ENCODE data around the gene SSPN.
A peak's percentile ranks its signal among the peaks of the same experiment; 100 is the strongest.

Gene SSPN

GRCh38 chr12:26187014-26187798 is 8.2 kb upstream of the SSPN start:
- no peak for DNase-seq

GRCh38 chr12:26188127-26188526 is 7.2 kb upstream of the SSPN start:
- DNase-seq: peak; percentile 76

GRCh38 chr12:26188641-26189040 is 6.7 kb upstream of the SSPN start:
- no peak for DNase-seq

GRCh38 chr12:26192142-26192541 is 3.2 kb upstream of the SSPN start:
- no peak for DNase-seq

GRCh38 chr12:26193539-26193938 is 1.8 kb upstream of the SSPN start:
- DNase-seq: no peak

- DNase-seq: peak; percentile 53
Measured at GRCh38 chr12:26195641-26196420, 458 bp downstream of the SSPN start.

- peak; percentile 34 for DNase-seq
Measured at GRCh38 chr12:26196421-26196716, 996 bp downstream of the SSPN start.

- DNase-seq: no peak
Measured at GRCh38 chr12:26197832-26198231, 2.5 kb downstream of the SSPN start.

- peak; percentile 79 for DNase-seq
Measured at GRCh38 chr12:26198742-26199141, 3.4 kb downstream of the SSPN start.

GRCh38 chr12:26203167-26203780 is 7.9 kb downstream of the SSPN start:
- no peak for DNase-seq

- DNase-seq: no peak
Measured at GRCh38 chr12:26204612-26205289, 9.4 kb downstream of the SSPN start.

GRCh38 chr12:26205298-26205697 is 9.9 kb downstream of the SSPN start:
- DNase-seq: no peak

- no peak for DNase-seq
Measured at GRCh38 chr12:26205941-26206340, 10.6 kb downstream of the SSPN start.

GRCh38 chr12:26211331-26211730 is 16.0 kb downstream of the SSPN start:
- DNase-seq: no peak

GRCh38 chr12:26212396-26212795 is 17.0 kb downstream of the SSPN start:
- no peak for DNase-seq

- DNase-seq: peak; percentile 34
Measured at GRCh38 chr12:26212988-26213387, 17.6 kb downstream of the SSPN start.

- DNase-seq: no peak
Measured at GRCh38 chr12:26214121-26214520, 18.7 kb downstream of the SSPN start.

GRCh38 chr12:26219736-26220135 is 24.4 kb downstream of the SSPN start:
- DNase-seq: no peak

- no peak for DNase-seq
Measured at GRCh38 chr12:26224657-26225056, 29.3 kb downstream of the SSPN start.

GRCh38 chr12:26226122-26226521 is 30.7 kb downstream of the SSPN start:
- no peak for DNase-seq

GRCh38 chr12:26226629-26227360 is 31.4 kb downstream of the SSPN start:
- DNase-seq: peak; percentile 49

GRCh38 chr12:26227361-26227745 is 32.0 kb downstream of the SSPN start:
- DNase-seq: no peak

GRCh38 chr12:26229910-26230309 is 34.5 kb downstream of the SSPN start:
- DNase-seq: no peak
